ENCODE data around the gene CHMP4A. TPM values are rescaled to one million over a fixed set of nuclear protein-coding genes. Genes with fewer than 3 reads are reported as not detected.
A peak's percentile ranks its signal among the peaks of the same experiment; 100 is the strongest.
"Not testable (repeated sequence)": the region's sequence is repeated elsewhere in the genome, so short reads cannot be mapped to it uniquely, and the experiment has no call there.

The CHMP4A gene
- total RNA-seq, 1 experiment from 2014 or later: 32.7 TPM

DNA sequence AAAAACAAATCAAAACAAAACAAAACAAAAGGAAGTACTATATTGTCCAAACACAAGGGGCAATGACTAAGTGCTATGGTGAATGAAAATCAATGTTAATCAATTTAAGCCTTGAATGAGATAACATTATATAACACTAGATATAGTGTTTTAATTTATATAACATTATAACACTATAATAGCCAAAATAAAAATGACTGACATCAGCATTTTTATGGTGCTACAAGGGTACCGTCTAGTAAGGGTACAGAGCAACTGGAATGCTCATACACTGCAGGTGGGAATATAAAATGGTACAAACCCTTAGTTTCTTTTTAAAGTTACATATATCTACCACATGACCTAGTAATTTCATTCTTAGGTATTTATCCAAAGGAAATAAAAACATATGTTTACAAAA, 13.2 kb upstream of the CHMP4A start:
- ATAC-seq: no peak
- H3K4me1 Mint-ChIP-seq: 0 out of 2 replicates have a peak, but pooled peaks cover 4% of the 10 kb centered on the region
- H3K9me3 Mint-ChIP-seq: no peaks in the 10 kb centered on the region
- no peak overlapping the region for H3K4me3 Mint-ChIP-seq
- DNase-seq (ENCODE audit: low spot score): no peak
- H3K36me3 Mint-ChIP-seq: no peaks in the 10 kb centered on the region; the same call in 1 of the 2 replicates
- ChIA-PET CTCF (no interaction called here), POLR2A (no interaction called here)
- H3K27ac Mint-ChIP-seq: no peak overlapping the region
- TF ChIP-seq CBFB (CRISPR knock-in tag; IDR thresholded peaks at IDR 0.05; ENCODE audit: low read depth) (no peak), SP1 (CRISPR knock-in tag; conservative IDR thresholded peaks at IDR 0.05) (no peak)
- TF ChIP-seq, protein P1, sequence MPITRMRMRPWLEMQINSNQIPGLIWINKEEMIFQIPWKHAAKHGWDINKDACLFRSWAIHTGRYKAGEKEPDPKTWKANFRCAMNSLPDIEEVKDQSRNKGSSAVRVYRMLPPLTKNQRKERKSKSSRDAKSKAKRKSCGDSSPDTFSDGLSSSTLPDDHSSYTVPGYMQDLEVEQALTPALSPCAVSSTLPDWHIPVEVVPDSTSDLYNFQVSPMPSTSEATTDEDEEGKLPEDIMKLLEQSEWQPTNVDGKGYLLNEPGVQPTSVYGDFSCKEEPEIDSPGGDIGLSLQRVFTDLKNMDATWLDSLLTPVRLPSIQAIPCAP (CRISPR knock-in tag; IDR thresholded peaks at IDR 0.05): no peak
- no peaks in the 10 kb centered on the region for H3K27me3 Mint-ChIP-seq (ENCODE audit: low read depth)

DNA sequence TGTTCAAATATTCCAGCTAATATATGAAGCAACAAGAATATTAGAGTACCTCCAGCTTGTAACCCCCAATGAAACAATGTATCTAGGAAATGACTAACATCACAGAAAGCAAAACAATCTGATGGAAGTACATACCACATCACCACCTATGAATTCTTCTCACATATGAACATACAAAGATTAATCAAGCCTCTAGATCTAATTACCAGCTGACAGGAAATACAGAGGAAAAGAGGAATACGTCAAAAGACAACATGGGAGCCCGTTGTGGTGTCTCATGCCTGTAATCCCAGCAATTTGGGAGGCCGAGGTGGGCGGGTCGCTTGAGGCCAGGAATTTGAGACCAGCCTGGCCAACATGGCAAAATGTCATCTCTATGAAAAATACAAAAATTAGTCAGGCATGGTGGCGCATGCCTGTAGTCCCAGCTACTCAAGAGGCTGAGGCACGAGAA, 11.4 kb upstream of the CHMP4A start:
- no peak for ATAC-seq
- CTCF ChIA-PET: interaction anchor here (1.1 kb wide), 1 partner anchor 83 kb away, joined by 3 read pairs; the partner anchor contains the start of gene CIDEB

DNA sequence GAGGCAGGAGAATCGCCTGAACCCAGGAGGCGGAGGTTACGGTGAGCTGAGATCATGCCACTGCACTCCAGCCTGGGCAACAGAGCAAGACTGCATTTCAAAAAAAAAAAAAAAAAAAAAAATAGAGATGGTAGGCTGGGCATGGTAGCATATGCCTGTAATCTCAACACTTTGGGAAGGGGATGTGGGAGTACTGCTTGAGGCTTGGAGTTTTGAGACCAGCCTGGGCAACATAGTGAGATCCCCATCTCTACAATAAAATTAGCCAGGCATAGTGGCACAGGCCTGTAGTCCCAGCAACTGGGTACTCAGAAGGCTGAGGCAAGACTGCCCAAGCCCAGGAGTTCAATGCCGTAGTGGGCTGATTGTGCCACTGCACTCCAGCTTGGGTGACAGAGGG, 9.7 kb upstream of the CHMP4A start:
- H3K4me1 Mint-ChIP-seq; H3K27ac Mint-ChIP-seq; H3K27me3 Mint-ChIP-seq (ENCODE audit: low read depth); ATAC-seq; H3K4me3 Mint-ChIP-seq; H3K9me3 Mint-ChIP-seq; DNase-seq (ENCODE audit: low spot score); H3K36me3 Mint-ChIP-seq: not testable (repeated sequence)
- ChIA-PET POLR2A (interaction anchor here (0.6 kb wide), 1 partner anchor 72 kb away, joined by 3 read pairs; no protein-coding TSS in a partner anchor), CTCF (interaction anchor here (0.6 kb wide), 2 partner anchors 1043 to 1184 kb away, joined by 3 to 4 read pairs; no protein-coding TSS in a partner anchor)

More for the DNA sequence above, 11.4 kb upstream of the CHMP4A start:
- Mint-ChIP-seq H3K9me3 (no peaks in the 10 kb centered on the region), H3K27me3 (ENCODE audit: low read depth) (no peaks in the 10 kb centered on the region), H3K4me3 (no peak overlapping the region), H3K4me1 (no peaks in the 10 kb centered on the region), H3K36me3 (no peaks in the 10 kb centered on the region; the same call in 1 of the 2 replicates), H3K27ac (peak overlapping the region; percentile 12; the same call in 1 of the 2 replicates)
- POLR2A ChIA-PET: no interaction called here
- TF ChIP-seq ESRRA (CRISPR knock-in tag; IDR thresholded peaks at IDR 0.05; ENCODE audit: borderline replicate concordance): no peak
- TF ChIP-seq PRRX2 (CRISPR knock-in tag; IDR thresholded peaks at IDR 0.05): no peak
- no peak for TF ChIP-seq RORB (CRISPR knock-in tag; IDR thresholded peaks at IDR 0.05)
- TF ChIP-seq TEAD1 (CRISPR knock-in tag; IDR thresholded peaks at IDR 0.05): no peak
- TF ChIP-seq CREB1 (CRISPR knock-in tag; IDR thresholded peaks at IDR 0.05): no peak
- TF ChIP-seq, protein P2, sequence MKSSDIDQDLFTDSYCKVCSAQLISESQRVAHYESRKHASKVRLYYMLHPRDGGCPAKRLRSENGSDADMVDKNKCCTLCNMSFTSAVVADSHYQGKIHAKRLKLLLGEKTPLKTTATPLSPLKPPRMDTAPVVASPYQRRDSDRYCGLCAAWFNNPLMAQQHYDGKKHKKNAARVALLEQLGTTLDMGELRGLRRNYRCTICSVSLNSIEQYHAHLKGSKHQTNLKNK (CRISPR knock-in tag; IDR thresholded peaks at IDR 0.05): no peak
- no peak for TF ChIP-seq MYBL2 (CRISPR knock-in tag; IDR thresholded peaks at IDR 0.05)
- TF ChIP-seq NR2C2 (CRISPR knock-in tag; IDR thresholded peaks at IDR 0.05): no peak
- no peak for TF ChIP-seq FOXK1 (CRISPR knock-in tag; IDR thresholded peaks at IDR 0.05)
- TF ChIP-seq ZBTB21 (CRISPR knock-in tag; IDR thresholded peaks at IDR 0.05; ENCODE audit: borderline replicate concordance): no peak
- TF ChIP-seq RELA (CRISPR knock-in tag; IDR thresholded peaks at IDR 0.05; ENCODE audit: borderline replicate concordance): no peak
- TF ChIP-seq ATF1 (CRISPR knock-in tag; IDR thresholded peaks at IDR 0.05): no peak
- TF ChIP-seq, protein P3, sequence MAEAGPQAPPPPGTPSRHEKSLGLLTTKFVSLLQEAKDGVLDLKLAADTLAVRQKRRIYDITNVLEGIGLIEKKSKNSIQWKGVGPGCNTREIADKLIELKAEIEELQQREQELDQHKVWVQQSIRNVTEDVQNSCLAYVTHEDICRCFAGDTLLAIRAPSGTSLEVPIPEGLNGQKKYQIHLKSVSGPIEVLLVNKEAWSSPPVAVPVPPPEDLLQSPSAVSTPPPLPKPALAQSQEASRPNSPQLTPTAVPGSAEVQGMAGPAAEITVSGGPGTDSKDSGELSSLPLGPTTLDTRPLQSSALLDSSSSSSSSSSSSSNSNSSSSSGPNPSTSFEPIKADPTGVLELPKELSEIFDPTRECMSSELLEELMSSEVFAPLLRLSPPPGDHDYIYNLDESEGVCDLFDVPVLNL (CRISPR knock-in tag; IDR thresholded peaks at IDR 0.05; ENCODE audit: borderline replicate concordance, low read depth): no peak
- TF ChIP-seq, protein P4, sequence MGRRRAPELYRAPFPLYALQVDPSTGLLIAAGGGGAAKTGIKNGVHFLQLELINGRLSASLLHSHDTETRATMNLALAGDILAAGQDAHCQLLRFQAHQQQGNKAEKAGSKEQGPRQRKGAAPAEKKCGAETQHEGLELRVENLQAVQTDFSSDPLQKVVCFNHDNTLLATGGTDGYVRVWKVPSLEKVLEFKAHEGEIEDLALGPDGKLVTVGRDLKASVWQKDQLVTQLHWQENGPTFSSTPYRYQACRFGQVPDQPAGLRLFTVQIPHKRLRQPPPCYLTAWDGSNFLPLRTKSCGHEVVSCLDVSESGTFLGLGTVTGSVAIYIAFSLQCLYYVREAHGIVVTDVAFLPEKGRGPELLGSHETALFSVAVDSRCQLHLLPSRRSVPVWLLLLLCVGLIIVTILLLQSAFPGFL (CRISPR knock-in tag; IDR thresholded peaks at IDR 0.05; ENCODE audit: borderline replicate concordance): no peak
- no peak for DNase-seq (ENCODE audit: low spot score)

DNA sequence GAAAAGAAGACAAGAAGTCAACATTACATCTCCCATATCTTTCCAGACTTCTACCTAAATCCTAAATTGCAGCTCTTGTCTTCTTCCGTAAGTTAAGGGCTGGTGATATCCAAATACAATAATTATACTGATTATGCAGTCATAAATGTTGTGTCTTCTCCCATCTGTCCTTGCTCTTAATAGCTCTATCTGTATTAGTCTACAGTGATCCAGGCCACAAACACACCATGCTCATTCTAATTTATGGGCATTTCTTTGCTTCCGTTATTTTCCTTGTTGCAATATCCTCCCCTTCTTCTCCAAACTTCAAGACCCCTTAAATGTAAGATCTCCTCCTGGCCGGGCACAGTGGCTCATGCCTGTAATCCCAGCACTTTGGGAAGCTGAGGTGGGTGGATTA, 6.2 kb upstream of the CHMP4A start:
- no peak for TF ChIP-seq FOXP1 (CRISPR knock-in tag; IDR thresholded peaks at IDR 0.05; ENCODE audit: borderline replicate concordance)
- TF ChIP-seq, protein P5, sequence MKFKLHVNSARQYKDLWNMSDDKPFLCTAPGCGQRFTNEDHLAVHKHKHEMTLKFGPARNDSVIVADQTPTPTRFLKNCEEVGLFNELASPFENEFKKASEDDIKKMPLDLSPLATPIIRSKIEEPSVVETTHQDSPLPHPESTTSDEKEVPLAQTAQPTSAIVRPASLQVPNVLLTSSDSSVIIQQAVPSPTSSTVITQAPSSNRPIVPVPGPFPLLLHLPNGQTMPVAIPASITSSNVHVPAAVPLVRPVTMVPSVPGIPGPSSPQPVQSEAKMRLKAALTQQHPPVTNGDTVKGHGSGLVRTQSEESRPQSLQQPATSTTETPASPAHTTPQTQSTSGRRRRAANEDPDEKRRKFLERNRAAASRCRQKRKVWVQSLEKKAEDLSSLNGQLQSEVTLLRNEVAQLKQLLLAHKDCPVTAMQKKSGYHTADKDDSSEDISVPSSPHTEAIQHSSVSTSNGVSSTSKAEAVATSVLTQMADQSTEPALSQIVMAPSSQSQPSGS (CRISPR knock-in tag; IDR thresholded peaks at IDR 0.05; ENCODE audit: borderline replicate concordance, low read depth): no peak
- TF ChIP-seq, protein P6, sequence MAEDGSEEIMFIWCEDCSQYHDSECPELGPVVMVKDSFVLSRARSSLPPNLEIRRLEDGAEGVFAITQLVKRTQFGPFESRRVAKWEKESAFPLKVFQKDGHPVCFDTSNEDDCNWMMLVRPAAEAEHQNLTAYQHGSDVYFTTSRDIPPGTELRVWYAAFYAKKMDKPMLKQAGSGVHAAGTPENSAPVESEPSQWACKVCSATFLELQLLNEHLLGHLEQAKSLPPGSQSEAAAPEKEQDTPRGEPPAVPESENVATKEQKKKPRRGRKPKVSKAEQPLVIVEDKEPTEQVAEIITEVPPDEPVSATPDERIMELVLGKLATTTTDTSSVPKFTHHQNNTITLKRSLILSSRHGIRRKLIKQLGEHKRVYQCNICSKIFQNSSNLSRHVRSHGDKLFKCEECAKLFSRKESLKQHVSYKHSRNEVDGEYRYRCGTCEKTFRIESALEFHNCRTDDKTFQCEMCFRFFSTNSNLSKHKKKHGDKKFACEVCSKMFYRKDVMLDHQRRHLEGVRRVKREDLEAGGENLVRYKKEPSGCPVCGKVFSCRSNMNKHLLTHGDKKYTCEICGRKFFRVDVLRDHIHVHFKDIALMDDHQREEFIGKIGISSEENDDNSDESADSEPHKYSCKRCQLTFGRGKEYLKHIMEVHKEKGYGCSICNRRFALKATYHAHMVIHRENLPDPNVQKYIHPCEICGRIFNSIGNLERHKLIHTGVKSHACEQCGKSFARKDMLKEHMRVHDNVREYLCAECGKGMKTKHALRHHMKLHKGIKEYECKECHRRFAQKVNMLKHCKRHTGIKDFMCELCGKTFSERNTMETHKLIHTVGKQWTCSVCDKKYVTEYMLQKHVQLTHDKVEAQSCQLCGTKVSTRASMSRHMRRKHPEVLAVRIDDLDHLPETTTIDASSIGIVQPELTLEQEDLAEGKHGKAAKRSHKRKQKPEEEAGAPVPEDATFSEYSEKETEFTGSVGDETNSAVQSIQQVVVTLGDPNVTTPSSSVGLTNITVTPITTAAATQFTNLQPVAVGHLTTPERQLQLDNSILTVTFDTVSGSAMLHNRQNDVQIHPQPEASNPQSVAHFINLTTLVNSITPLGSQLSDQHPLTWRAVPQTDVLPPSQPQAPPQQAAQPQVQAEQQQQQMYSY (CRISPR knock-in tag; IDR thresholded peaks at IDR 0.05): no peak
- Mint-ChIP-seq H3K4me3 (no peak overlapping the region), H3K27me3 (ENCODE audit: low read depth) (no peaks in the 10 kb centered on the region), H3K4me1 (peaks cover 9% of the 10 kb centered on the region), H3K36me3 (peaks cover 5% of the 10 kb centered on the region), H3K9me3 (no peaks in the 10 kb centered on the region), H3K27ac (peak overlapping the region; percentile 71; the same call in 1 of the 2 replicates)
- DNase-seq (ENCODE audit: low spot score): no peak
- CTCF ChIA-PET: interaction anchor here (1.0 to 1.1 kb wide), 2 partner anchors 23 to 58 kb away, joined by 3 to 4 read pairs; partner anchors contain the start of genes IRF9 and TINF2
- ATAC-seq: no peak
- POLR2A ChIA-PET: no interaction called here
